T-helper 9 cell (primary cell): ENCODE results near the gene IGFBP1.

ENCODE experiments used
- DNase-seq: peaks from one replicate; pipeline ENCODE4 v3.0.0-alpha.2; 2020

IGFBP1 gene

DNA sequence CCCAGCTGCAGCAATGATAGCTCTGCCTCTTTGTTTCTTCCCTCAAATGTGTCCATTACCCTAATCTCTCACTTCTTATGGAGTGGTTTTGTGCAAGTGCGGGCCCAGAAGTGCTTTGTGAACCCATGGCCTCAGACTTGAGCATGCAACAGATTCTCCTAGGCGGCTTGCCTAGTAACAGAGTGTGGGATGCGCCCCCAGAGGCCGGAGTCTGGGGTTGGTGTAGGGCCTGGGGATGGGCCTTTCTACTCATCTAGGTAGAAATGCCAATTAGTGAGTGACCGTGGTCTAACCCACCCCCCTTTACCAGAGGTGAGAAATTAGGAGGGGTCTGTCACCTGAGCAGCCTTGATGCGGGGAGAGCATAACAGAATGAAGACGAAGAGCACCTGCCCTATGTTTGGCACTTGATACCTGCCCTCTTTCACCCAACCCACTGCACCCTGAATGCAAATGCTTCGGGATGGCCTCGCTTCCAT is 7.0 kb upstream of the IGFBP1 start:
- no peak for DNase-seq

DNA sequence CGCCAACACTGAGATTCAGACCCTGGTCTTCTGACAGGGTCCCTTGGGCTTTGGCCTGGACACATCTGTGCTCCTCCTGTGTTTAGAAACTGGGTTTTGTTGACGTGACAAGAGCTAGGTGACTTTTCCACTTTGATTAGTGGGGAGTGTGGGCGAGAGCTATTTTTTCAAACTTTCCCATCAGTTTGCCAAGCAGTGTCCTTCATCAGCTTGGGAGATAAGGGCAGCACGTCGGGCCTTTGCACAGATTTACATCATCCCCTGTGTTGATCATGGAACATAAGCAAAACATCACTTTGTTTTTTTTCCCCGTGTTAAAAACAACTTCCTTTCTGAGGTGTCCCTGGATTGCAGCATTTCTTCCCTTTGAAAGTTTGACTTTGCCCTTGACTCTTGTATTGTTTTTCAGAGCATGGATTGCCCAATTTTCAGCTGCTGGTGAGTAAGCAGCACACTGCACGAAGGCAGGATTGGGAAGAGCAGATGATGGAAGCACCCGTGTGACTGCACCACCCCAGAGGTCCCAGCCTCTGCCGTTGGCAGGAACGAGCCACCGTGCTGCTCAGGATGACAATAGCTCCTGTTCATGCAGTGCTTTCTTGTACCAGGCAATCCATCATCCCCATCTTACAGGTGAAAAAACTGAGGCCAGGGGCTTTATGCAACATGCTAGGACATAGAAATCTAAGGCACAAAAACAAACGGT is 6.4 kb upstream of the IGFBP1 start:
- DNase-seq = no peak

DNA sequence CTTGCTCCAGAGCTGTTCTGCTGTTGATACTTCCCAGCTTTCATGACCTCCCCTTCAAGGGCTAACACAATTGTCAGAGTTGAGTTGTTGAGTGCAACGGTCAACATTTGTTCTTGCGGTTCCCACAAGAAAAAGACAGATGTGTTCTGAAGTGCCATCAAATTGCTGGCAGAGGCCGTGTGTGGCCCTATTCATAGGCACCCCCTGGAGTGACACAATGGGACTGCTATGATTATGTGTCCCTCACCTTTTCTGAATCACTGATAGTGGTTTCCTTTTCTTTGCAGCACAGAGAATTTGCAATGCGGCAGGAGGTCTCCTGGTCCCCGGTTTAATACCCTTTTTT is 5.8 kb upstream of the IGFBP1 start:
- DNase-seq = no peak

DNA sequence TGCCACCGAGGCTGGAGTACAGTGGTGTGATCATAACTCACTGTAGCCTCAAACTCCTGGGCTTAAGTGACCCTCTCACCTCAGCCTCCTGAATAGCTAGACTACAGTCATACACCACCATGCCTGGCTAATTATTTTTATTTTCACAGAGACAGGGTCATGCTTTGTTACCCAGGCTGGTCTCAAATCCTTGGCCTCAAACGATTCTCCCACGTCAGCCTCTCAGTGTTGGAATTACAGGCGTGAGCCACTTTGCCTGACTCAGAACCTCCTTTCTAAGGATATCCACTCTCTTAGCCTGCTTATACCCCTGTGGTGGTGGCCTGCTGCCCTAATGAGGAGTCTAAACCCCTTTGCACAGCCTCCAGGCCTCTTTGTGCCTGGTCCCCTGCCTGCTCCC is 4.2 kb upstream of the IGFBP1 start:
- DNase-seq = no peak

DNA sequence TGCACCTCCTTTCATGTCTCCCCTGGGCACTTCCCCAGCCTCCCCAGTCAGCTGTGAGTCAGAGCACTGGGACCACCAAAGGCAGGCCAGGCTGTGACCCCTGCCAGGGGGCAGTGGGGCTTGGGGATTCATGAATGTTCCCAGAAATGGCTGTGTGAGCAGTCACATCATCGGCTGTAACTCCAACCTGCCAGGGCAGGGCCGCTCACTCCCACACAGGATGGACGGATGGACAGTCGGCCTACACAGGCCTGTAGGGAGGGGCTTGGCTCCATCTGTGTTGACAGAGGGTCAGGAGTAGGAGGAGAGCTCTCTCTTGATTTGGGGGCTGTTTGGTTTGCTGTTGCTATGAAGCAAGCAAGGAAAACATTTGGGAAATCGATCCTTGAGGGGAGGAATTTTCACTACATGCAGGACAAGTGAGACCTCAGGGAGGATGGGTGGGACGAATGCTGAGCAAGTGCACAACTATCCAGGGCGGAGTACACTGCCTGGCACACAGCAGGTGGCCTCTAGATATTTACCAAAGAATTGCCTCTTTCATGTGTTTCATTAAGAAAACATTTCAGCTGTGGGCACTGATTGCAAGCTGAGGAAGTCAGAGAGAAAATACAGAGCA is 2.9 kb upstream of the IGFBP1 start:
- no peak for DNase-seq

DNA sequence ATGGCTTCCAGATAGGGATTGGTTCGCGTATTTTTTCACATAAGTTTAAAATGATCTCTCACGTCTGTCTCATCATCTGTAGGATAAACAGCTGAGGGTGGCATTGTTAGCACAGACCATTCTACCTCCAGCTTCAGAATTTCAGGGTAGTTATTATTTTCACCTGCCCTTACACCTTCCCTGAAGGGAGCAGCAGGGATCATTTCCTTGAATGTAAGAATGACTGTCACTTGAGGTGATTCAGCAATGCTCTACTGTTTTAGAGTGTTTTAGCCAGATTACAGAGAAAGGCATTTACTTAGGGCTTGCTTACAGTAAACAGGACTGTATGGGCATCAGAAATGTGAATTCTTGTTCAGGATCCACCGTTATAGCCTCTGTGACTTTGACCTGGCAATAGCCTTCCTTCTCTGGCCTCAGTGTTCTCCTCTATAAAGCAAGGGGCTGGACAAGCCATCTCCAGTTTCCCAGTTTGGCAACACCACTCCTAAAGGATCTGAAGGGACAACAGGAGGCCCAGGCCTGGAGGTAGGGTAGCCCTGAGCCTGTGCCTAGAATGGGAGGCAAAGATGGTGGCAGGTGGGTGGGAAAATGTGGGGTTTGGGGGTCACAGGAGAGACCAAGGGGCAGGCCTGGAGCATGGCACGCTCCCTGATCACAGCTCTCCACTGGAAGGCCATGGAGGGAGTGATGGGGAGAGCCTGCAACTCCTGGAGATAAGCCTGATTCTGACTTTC is 1.2 kb upstream of the IGFBP1 start:
- DNase-seq = no peak

DNA sequence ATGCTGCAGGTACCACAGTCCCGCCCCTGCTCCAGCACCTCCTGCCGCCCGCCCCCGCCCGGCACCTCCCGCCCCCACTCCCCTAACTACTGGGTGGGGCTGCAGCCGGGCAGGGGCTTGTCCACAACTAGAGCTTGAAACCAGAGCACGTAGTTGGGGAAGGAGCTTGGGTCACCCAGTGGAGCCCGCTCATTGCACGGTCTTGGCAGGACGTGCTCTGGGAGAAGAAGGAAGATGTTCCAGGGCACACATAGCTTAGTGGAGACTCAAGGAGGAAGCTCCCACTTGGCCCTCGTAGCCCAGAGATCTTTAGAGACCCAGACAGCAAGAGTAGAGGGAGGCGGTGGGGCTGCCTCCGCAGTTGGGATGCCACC is 692 bp downstream of the IGFBP1 start:
- DNase-seq = no peak

DNA sequence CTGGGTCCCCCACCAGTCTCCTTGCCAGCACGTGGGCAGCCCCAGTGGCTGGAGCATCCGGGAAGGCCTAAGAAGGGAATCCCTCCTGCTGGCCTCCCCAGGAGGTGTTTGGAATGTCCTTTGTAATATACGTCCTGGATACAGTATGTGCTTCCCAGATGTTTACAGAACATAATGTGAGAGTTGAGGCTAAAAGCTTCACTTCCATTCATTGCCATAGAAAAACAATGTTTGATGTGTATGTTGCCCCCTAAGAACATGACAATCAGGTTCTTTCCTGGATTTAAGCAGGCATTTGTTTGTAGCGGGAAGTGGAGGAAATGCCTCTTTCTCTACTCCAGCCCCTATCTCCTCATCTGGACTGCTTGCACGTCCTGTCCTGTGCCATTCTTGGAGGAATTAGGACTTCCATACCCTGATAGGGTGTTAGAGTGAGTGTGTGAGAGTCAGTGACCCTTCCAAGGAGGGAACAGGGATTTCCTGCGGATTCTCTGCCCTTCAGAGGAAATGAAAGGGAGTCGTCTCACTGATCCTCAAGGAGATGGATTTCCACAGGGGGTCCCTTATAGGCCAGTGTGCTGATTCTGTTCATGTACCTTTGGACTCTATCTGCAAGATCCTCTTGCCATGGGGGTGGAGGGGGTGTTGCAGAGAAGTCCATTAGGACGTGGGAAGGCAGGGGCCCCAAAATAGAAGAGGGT is 1.2 kb downstream of the IGFBP1 start:
- no peak for DNase-seq

DNA sequence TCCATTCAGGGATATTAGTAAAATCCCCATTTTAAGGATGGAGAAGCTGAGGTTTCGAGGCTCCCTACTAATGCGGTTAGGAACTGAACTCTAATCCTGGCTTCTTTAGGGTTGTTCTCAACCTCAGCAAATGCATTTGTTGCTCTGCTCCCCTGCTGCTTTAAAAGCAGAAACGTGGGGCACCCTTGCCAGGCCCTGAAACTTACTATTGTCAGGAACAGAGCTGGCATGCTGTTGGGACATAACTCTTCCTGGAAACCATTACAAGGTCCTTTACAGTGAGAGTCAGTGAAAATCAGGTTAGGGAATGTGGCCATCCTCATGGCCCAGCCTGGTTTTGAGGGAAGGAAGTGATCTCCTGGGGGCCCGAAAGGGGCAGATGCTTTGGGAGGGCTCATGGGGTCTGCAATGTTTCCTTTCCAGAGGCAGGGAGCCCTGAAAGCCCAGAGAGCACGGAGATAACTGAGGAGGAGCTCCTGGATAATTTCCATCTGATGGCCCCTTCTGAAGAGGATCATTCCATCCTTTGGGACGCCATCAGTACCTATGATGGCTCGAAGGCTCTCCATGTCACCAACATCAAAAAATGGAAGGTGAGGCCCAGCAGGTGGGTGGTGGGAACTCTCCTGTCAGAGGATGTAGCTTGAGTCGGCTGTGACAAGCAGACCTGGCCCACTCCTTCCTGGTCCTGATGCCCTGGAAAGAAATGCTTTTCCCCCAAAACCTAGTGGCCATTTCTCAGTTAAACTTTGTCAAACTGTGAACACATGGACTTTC is 2.0 kb downstream of the IGFBP1 start:
- no peak for DNase-seq

DNA sequence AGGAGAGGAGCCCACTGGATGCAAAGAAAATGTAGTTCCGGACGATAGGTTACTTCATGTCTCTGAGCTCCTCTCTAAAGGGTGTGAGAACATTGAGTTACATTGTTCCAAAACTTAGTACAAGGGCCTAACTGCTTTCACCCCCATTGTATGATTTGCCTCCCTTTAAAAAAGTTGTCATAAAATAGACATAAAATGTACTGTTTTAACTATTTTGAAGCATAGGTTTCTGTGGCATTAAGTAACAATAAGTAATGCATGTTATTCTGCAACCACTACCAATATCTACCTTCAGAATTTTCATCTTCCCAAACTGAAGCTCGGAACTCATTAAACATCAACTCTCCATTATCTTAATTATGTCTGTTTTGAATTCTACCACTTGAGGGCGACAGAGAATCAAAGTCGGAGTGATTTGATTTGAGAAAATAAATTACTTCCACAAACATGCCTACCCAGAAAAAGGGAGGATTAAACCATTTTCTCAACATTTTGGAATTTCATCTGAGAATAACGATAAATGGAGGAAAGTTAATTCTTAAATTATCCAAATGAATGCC is 2.7 kb downstream of the IGFBP1 start:
- DNase-seq = no peak

DNA sequence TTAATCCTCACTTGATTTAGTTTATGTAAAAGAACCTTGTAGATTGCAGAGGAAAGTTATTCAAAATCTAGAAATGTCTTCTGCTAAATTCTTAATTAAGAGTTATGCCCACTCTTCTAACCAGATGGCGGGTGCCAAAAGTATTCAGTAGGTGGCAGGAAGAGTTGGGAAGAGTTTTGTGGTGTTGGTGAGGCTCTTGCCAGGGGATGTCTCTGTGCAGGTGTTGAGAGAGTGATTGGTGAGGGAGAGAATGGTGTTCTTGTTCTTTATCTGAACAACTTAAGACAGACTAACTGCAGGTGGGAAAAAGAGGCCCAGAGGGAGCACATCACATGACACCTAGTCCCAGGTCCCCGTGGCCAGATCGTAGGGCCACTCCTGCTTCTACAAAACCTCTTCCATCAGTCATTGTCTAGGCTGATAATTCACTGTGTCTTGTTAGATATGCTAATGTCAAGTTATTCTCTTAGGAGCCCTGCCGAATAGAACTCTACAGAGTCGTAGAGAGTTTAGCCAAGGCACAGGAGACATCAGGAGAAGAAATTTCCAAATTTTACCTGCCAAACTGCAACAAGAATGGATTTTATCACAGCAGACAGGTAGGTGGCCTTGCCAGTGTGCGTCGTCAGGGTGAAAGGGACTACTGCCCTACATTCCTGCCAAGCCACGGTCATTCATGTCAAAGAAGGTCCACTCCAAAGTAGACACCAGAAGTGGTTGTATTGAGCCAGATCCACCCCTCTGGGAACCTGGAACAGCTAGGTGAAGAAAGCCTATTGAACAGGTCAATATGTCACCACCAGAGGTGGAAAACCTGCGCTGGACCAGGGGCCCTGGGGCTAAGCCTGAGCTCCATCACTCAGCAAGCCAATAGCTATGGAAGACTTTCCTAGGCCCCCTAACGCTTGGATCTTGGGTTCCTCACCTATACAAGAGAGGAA is 3.4 kb downstream of the IGFBP1 start:
- DNase-seq = no peak

DNA sequence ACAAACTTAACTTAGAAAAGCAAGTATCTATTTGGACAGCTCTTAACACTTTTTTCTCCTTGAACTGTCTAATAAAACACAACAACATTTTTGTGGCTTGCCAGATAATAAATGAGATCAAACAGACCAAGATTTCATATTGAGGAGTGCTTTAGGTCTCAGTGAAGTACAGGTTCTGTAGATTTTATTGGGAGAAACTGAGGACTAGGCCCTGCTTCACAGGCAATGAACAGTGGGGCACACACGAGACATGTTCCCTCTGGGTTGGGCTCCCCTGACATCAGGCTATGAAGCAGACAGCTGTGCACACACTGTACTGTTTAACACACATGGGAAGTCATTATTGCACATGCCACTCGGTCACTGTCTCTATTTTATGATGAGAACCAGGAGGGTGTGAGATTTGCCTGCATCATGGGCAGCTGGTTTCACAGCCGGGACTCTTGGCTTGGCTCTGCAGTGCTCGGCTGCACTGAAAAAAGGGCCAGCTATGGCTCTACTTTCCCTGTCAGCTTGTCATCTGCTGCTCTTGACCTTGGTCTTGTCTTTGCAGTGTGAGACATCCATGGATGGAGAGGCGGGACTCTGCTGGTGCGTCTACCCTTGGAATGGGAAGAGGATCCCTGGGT is 4.2 kb downstream of the IGFBP1 start:
- DNase-seq = no peak

DNA sequence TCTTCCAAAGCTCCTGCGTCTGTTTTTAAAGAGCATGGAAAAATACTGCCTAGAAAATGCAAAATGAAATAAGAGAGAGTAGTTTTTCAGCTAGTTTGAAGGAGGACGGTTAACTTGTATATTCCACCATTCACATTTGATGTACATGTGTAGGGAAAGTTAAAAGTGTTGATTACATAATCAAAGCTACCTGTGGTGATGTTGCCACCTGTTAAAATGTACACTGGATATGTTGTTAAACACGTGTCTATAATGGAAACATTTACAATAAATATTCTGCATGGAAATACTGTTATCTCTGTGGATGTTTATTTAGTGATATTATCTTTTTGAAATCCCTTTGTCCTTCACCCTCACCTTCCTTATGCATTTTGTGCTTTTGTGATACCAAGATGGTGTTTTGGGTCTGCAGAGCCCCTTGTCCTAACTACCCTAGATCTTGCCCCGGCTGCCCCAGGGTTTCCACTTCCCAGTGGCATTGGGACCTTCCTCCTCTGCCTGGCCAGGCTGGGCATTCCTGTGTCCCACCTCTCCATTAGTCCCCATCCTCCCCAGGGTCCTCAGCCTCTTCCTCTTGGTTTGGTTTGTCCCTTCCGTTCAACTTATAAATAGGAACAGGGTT is 5.2 kb downstream of the IGFBP1 start:
- no peak for DNase-seq

DNA sequence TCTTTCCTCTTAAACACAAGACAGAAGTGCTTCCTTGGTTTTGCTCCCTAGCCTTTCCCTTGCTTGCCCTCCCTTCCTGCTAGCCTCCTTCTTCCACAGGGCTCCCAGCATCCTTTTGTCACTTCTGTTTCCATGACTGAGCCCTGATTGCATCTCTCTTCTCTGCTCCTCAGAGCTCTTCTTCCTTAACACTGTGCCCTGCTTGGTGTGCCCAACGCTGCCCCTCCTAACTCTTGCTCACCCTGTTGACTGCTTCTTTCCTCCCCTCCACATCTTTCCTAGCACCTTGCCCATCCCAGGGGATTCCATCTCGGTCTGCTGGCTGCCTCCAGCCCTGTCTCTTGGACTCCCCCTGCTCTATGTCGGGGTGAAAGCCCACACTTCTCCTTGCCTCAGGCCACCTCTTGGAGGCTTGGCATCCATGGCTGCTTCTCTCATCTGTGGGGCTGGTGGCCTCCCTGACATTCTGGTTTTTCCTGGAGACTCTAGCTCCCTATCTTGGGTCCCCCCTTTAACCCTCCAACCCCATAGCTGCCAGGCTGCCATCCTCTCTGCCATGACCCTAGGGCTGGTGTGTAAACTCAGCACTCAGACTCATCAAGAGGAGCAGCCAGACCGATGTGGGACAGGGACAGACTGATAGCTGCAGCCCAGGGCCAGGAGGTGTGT is 5.8 kb downstream of the IGFBP1 start:
- DNase-seq = no peak

DNA sequence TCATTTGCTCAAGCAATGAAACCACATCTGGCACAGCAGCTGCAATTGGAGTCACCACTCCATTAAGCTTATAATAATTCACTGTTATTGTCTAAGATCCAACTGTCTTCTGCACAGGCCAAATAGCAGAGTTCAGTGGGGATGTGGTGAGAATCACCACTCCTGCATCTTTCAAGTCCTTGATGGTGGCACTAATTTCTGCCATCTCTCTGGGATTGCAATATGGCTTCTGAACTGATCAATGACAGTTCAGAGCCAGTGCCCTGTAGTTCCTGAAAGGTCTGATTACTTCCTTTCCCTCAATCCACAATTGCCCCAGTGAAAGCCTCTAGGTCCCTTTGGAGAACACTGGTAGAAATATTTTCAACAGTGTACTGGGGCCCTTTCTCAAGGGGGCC is 6.4 kb downstream of the IGFBP1 start:
- no peak for DNase-seq

DNA sequence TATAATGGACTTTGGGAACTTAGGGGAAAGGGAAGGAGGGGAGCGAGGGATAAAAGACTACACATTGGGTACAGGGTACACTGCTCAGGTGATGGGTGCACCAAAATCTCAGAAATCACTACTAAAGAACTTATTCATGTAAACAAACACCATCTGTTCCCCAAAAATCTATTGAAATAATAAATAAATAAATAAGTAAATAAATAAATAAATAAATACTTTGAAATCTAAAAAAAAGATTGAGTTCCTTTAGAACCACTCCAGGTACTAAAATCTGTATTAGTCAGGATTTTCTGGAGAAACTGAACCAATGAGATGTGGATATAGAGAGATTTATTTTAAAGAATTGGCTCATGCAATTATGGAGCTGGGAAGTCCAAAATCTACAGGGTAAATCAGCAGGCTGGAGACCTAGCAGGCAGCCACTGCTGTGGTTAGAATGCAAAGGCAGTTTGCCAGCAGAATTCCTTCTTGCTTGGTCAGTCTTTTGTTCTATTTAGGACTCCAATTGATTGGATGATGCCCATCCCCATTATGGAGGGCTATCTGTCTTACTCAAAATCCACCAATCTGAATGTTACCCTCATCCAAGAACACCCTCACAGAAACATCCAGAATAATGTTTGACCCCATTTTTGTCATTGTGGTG is 8.9 kb downstream of the IGFBP1 start:
- no peak for DNase-seq

DNA sequence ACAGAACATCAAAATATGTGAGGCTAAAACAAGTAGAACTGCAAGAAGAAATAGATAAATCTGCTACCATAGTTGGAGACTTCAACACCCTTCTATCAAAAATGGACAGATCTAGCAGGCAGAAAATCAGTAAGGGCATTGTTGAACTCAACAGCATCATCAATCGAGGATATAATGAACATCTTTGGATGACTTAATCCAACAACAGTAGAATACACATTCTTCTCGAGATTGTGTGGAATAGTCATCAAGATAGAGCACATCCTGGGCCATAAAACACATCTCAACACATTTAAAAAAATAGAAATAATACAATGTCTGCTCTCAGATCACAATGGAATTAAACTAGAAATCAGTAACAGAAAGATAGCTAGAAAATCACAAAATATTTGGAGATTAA is 9.9 kb downstream of the IGFBP1 start:
- no peak for DNase-seq

DNA sequence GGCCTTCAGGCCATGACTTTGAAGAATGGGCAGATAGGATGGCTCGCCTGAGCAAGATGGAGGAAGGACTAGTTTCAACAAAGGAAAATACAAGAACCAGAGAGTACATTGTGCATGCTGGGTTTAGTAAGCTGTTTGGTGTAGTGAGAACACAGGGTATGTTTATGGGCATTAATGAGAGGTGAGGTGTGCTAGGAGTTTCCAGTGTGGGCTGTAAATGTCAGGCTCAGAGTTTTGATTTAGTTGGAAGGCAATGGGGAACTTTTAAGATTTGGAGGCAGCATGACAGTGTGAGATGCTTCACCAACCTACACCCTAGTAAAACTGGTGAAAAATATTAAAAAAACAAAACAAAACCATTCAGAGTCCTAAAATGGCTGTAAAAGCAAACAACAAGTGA is 13.3 kb downstream of the IGFBP1 start:
- DNase-seq = no peak

DNA sequence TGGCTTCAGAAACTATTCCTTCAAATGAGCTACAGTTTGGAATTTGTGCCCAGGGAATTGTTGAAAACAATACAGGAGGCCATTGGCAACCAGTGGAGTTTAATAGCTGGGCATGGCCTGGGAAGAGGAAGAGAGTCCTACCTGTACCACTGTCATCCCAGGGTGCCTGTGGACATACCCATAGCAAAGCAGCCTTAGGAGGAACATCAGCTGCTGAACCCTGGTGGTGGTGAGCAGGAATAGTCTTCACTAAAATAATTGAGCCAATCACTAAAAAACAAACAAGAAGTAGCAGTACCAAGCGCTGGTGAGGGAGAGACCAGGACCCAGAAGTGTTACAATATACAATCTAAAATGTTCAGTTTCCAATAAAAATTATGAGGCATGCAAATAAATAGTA is 14.5 kb downstream of the IGFBP1 start:
- DNase-seq = no peak
